ENCODE data around the gene GCH1.

The GCH1 gene

DNA sequence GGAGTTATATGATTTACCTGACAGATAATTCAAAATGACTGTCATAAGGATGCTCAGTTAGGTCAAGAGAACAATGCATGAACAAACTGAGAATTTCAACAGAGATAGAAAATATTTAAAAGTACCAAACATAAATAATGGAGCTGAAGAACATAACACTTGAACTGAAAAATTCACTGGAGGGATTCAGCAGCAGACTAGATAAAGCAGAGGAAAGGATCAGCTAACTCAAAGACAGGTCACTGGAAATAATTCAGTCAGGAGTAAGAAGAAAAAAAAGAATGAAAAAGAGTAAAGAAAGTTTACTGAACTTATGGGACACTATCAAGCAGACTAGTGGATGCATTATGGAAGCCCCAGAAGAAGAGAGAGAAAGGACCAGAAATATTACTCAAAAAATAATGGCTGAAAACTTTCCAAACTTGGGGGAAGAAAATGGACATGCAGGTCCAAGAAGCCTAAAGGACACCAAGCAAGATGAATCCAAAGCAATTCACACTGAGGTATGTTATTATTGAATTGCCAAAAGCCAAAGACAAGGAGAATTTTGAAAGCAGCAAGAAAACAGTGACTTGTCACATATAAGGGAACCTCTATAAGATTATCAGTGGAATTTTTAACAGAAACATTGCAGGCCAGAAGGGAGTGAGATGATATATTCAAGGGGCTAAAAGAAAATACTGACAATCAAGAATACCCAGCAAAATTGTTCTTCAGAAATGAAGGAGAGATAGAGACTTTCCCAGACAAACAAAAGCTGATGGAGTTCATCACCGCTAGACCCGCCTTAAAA lies 78.7 kb downstream of the GCH1 start:
- FAIRE-seq (no peak), DNase-seq (ENCODE audit: insufficient read length, low spot score) (no peak)
- TF ChIP-seq, protein P1, sequence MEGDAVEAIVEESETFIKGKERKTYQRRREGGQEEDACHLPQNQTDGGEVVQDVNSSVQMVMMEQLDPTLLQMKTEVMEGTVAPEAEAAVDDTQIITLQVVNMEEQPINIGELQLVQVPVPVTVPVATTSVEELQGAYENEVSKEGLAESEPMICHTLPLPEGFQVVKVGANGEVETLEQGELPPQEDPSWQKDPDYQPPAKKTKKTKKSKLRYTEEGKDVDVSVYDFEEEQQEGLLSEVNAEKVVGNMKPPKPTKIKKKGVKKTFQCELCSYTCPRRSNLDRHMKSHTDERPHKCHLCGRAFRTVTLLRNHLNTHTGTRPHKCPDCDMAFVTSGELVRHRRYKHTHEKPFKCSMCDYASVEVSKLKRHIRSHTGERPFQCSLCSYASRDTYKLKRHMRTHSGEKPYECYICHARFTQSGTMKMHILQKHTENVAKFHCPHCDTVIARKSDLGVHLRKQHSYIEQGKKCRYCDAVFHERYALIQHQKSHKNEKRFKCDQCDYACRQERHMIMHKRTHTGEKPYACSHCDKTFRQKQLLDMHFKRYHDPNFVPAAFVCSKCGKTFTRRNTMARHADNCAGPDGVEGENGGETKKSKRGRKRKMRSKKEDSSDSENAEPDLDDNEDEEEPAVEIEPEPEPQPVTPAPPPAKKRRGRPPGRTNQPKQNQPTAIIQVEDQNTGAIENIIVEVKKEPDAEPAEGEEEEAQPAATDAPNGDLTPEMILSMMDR (IDR thresholded peaks at IDR 0.05; ENCODE audit: insufficient read depth, missing control alignments): no peak

DNA sequence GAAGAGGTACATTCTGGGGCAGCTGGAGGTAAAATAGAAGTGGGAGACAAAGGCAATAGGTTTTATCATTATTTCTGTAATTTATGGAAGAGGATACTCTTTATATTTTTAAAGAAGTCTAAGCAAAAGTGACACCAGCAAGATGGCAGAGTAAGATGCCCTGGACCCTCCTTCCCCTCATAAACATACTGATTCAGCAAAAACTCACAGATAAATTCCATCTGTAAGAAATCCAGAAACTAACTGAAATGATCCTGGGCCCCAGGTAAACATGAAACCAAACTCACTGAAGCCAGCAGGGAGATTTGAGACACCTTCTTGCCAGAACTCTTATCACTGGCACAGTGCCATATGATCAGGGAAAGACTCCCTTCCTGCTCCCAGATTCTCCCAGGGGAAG lies 79.9 kb downstream of the GCH1 start:
- FAIRE-seq (no peak), DNase-seq (ENCODE audit: insufficient read length, low spot score) (no peak)
- TF ChIP-seq, protein P1 (IDR thresholded peaks at IDR 0.05; ENCODE audit: insufficient read depth, missing control alignments): no peak

DNA sequence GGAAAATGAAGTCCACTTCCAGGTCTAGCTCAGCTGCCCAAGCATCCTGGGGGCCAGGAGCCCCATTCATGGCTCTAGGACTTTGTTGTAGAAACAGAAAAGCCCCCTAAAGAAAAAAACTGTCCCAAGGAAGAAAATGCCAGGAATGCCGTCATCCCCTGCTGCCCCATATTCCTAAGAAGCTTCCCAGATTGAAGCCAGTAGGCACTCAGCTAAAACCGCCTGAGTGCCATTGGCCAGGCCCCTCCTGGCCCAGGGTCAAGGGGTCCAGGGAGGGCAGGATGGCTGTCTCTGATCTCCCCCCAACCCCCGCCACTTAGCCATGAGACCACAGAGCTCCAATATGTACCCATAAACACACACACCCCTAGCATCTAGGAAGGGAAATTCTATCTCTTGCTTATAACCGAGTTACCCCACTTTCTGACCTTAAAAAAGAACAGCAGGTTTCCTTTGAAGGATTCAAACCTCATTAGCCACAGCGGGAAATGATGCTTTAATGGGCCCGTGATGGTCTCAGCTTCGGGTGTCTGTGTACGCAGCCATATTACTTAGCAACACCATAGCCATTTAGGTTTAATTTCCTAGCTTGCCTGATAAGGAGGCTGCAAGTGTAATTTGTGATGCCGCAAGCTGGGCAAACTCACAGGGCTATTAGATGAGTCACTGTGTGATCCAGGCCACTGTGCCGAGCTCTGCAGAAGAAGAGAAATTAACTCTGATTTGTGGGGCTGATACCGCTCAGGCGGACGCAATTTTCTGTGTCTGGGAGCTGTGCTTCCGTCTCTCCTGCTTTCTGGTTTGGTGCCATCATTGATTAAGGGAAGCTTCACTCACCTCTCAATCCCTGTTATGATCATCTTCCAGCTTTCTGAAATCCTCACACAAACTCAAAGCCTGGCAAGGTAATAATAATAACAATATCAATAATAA lies 84.2 kb downstream of the GCH1 start:
- FAIRE-seq: no peak
- DNase-seq (ENCODE audit: insufficient read length, low spot score): no peak
- TF ChIP-seq, protein P1 (IDR thresholded peaks at IDR 0.05; ENCODE audit: insufficient read depth, missing control alignments): no peak

DNA sequence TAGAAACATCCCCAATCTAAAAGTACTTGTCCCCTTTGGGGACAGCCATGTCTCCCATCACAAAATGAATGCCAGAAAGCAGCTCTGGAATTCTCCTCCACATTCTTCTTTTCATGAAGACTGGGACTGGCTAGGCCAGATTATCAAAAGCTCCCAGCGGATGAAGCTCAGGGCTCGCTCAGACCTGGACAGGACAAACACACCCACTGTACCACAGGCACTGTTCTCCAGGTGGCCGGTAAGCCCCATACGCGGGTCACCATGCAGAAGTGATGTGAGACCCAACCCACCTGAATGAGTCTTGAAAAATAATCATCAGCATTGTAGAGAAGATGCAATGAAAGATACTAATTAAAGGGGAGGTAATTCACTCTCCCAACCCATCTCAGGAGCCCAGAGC lies 85.1 kb downstream of the GCH1 start:
- FAIRE-seq (no peak), DNase-seq (ENCODE audit: insufficient read length, low spot score) (no peak)
- TF ChIP-seq, protein P1 (IDR thresholded peaks at IDR 0.05; ENCODE audit: insufficient read depth, missing control alignments): no peak

DNA sequence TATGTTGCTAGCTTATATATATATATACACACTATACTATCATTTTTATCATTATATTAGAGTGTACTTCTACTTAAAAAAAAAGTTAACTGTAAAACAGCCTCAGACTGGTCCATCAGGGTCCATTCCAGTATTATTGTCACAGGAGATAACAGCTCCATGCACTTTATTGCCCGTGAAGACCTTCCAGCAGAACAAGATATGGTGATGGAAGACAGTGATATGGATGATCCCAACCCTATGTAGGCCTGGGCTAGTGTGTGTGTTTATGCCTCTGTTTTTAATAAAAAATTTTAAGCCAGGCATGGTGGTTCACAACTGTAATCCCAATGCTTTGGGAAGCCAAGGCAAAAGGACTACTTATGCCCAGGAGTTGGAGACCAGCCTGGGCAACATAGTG lies 86.2 kb downstream of the GCH1 start:
- FAIRE-seq (no peak), DNase-seq (ENCODE audit: insufficient read length, low spot score) (no peak)
- TF ChIP-seq, protein P1 (IDR thresholded peaks at IDR 0.05; ENCODE audit: insufficient read depth, missing control alignments): no peak

DNA sequence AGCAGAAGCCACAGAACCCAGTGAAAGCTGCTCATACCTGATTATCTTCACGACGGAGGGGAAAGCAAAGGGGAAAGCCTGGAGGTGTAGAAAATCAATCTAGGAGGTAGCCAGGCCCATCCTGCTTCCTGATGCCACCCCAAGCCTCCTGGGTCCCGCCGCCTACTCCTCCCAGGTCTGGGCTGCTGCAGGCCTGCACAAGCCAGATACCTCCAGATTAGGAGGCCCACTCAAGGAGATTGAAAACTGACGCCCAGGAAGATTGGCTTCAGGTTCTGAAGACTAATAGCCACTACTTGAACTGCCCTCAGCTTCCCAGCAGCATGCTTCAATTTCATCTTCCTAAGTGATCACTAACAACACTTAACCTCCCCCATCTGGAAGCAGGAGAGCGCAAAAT lies 87.1 kb downstream of the GCH1 start:
- DNase-seq (ENCODE audit: insufficient read length, low spot score) (no peak), FAIRE-seq (no peak)
- TF ChIP-seq, protein P1 (IDR thresholded peaks at IDR 0.05; ENCODE audit: insufficient read depth, missing control alignments): no peak

Data from D721Med (cell line).